Posterior vena cava (tissue), 2 donors: ENCODE results near the gene CISTR. TPM values are rescaled to one million over a fixed set of nuclear protein-coding genes. Genes with fewer than 3 reads are reported as not detected.
"Not testable (repeated sequence)": the region's sequence is repeated elsewhere in the genome, so short reads cannot be mapped to it uniquely, and the experiment has no call there.

Source experiments
- DNase-seq: peaks from one replicate; pipeline ENCODE4 v3.0.0-alpha.2; 2020; ENCODE audit warnings: low spot score
- intact Hi-C, 2 donors: fragments of 100-400 bp; cut with DNase I; formaldehyde crosslinking; loops; one replicate each; pipeline versions ENCODE4 v1.14.1 to v1.14.2; 2022 to 2023
- total RNA-seq, 2 donors: library from RNA; stranded (reverse); fragmentation: NEBNext Ultra II Directional; extraction: Animal tissue kit (Norgen Biotek cat#: 25700); gene quantifications; one replicate each; pipeline ENCODE4 v1.2.1, GENCODE V29; 2021
- donor health status: DM: yes; HTN: yes; CAD: no.
- donor health status: DM: yes; HTN: yes; CAD: no.

CISTR gene
- total RNA-seq, 2 donors from 2014 or later = not detected

DNA sequence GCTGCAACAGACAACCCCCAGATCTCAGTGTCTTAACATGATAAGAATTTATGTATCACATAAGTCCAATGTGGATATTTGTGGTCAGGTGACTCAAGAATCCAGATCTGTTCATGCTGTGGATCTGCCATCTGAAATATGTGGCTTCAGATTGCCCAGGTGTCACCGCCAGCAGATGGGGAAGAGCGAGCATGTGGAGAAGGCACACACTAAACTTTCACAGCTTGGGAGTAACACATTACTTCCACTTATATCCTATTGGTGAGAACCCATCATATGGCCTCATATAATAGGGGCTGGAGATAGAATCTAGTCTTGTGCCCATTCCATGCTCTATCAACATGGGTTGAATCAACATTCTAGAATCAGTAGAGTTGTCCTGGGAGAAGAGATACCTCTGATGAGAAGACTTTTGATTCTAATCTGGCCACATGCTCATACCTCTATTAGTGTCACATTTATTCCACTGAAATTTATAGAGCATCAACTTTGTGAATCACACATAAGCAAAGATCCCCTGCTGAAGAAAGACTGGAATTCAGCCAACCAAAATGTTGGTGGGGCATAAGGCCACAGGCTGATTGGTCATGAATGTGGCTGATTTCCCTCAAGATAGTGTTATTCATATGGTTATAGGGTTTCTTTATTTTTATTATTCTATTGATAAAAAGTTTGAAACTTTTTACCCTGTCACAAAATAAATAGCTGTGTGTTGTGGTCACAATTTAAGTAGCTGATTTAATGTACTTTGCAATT lies 18.6 kb downstream of the CISTR start:
- intact Hi-C loops = no loop called here
- no peak for DNase-seq

DNA sequence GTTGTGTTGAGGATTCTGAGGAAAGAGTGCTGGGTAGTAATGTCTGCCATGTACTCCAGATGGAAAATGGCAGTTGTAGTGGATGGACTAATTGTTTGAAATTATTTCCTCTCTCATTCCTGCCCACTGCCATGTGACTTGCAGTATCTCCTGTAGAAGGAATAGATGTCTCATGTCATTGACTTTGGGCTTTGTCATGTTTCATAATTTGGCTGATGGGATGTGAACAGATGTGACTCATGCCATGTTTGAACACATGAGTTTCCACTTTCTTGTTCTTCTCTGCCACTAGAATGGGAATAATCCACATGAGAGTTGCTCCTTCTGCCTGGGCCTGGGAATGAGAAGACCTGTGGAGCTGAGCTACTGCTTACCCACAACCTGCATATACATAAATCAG lies 22.1 kb downstream of the CISTR start:
- intact Hi-C loops = no loop called here
- DNase-seq = no peak

DNA sequence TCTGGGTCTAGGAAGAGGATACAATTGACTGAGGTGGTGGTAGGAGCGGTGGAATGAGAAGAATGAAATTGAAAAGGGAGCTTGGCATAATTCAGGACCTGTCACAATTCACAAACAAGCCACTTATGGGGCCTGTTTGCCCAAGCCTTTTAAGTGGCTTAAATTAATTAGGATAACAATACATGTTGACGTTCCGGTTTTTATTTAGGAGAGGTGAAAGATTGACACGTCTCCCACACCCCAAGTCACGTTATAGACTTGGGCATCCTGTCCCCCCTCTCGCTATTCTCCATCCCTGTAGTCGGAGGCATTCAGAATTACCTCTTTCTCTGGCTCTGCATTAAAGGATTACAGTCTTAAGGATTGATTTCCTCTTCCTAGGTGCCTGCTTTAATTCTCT lies 23.6 kb downstream of the CISTR start:
- DNase-seq = no peak
- intact Hi-C loops = no loop called here

DNA sequence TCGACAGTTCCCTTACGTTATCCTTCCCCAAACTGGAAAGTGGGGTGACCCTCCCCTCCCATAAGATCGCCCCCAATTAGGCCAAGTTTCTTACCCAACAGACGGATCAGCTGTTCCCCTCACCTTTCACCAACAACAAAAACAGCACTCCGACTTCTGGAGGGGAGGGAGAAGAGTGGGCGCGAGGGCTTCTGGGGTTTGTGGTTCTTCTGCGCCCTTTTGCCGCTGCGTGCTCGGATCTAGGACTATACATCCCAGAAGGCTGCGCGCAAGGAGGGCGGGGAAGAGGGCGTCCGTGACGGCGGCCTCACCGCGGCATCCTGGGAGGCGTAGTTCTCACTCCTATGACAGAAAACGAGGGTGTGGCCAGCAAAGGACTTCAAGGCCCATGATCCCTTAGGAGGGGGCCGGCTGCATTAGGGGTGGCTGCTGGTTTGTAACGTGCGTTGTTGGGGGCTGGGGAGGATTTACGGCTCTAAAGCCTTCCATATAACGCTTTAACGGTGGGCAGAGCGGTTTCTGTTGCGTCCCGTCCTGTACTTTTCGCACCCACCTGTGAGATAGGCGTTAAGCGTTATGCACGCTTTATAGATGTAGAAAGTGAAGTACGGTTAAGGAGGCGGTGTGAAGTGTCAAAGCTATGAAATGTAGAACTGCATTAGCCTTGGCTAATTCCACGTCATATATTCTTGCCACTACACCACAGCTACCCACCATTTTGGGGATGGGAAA lies 24.3 kb downstream of the CISTR start, which contains the start of gene CALCOCO1:
TSS of gene CALCOCO1 (minus strand) at position 143 of the 732 bp plus-strand sequence. CDS start 2,210 bp downstream, outside the sequence.
- peak; percentile 99 for DNase-seq
- intact Hi-C loops = no loop called here

DNA sequence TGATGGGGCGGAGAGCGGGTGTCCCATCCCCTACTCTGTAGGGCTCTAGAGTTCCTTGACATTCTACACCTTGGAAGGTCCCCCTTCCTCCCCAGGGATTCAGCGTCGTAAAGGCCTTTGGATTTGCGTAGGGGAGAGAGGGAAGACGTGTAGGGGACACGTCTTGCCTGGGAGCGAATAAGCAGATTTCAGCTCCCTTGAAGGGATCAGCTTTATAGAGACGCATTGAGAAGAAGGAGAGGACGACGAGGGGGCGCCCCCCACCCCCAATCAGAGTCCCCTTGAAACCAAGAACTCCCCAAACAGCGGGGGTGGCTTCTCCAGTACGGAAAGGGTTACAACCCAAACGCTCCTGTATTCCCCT lies 24.9 kb downstream of the CISTR start:
- peak; percentile 61 for DNase-seq
- intact Hi-C loops = no loop called here

DNA sequence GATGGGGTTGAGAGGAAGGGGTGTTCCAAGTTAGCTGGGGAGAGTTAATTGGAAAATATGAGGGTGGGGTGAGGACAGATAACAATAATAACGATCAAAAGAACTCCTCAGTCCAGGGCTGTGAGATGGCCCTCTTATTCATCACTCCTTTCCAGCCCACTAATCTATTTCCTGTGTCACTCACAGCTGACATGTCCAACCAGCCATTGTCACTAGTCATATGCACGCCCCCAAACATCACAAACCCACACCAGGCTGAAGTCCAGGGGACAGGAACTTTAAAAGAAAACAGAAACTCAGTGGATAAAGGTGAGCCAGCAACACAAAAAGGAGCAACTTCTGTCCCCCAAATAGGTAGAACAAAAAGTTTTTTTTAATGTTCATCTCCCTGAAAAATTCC lies 25.4 kb downstream of the CISTR start:
- intact Hi-C loops = no loop called here

DNA sequence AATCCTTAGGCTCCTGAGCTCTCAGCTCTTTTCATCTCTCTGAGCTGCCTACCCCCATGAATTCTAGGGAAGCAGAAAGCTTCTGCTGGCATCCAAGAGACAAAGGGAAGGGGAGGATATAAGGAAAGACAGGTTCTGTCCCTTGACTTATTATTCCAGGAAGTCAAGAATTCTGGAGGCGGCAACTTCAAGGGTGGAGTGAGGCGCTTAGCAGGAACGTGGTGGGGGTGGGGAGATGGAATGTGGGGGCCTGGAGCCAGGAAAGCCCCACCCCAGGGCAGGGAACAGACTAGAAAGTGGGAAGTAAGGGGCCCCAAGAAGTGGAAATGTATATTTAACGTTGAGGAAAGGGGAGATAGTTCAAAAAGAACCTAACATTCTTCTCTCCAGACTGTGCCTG lies 26.0 kb downstream of the CISTR start:
- intact Hi-C loops = no loop called here

More for the DNA sequence above, 25.4 kb downstream of the CISTR start:
- peak; percentile 18 for DNase-seq

DNA sequence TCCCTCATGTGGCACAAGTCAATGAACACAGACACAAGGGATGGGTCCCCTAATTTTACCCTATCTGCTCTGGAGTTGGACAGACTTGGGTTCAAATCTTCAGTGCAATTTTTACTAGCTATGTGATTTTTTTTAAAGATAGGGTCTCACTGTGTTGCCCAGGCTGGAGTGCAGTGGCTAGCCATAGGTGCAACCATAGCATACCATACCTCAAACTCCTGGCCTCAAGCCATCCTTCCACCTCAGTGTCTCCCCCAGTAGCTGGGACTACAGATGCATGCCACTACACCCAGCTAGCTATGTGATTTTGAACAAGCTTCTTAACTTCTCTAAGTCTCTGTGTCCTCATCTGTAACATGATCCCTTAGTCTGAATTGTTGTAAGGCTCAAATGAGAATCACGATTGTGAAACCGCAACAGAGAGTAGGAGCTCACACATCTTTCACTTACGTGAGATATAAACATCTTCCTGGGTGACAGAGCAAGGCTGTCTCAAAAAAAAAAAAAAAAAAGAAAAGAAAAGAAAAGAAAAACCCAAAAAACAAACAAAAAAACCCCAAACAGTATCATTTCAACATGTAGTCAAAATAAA lies 29.2 kb downstream of the CISTR start:
- intact Hi-C loops = no loop called here
- no peak for DNase-seq

More for the DNA sequence above, 26.0 kb downstream of the CISTR start:
- DNase-seq = peak; percentile 15

DNA sequence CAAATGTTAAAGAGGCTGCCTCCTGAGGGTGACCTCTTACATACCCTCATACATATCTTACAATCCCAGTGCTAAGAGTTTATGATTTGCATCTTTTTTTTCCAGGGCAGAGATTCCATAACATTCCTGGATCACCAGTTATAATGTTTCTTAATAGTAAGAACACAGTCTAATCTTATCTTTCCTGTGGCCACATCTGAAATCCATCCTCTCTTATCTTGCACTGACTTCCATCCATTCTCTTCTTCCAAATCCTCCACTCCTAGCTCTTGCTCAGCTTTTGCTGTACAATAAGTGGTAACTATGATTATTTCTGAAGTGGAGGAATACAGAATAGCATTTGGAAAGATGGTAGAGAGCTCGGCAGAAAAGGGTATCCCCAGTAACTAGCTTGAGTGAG lies 30.8 kb downstream of the CISTR start:
- DNase-seq = no peak
- intact Hi-C loops = no loop called here

DNA sequence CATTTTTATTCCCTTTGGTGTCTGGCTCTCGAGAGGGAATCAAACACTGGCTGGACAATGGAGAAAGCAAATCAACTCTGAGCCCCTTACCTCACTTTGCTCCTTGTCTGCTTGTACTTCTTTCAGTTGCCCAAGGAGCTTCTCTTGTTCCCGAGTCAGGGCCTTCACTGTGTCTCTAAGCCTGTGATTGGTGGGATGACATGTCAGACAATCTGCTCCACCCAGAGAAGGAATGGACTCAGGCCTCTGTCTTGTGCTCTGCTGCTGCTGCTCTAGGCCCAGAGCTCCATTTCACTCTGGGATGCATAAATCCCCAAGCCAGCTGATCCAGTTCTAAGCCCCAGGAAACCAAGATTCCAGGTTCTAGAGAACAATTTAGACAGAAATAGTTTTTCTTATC lies 32.1 kb downstream of the CISTR start:
- intact Hi-C loops = no loop called here
- no peak for DNase-seq

DNA sequence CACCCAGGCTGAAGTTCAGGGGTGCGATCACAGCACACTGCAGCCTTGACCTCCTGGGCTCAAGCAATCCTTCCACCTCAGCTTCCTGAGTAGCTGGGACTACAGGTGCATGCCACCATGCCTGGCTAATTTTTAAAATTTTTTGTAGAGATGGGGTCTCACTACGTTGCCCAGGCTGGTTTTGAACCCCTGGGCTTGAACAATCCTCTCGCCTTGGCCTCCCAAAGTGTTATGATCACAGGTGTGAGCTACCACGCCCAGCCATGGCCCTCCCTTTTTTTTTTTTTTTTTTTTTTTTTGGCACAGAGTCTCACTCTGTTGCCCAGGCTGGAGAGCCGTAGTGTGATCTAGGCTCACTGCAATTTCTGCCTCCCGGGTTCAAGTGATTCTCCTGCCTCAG lies 33.2 kb downstream of the CISTR start:
- DNase-seq, intact Hi-C loops: not testable (repeated sequence)

DNA sequence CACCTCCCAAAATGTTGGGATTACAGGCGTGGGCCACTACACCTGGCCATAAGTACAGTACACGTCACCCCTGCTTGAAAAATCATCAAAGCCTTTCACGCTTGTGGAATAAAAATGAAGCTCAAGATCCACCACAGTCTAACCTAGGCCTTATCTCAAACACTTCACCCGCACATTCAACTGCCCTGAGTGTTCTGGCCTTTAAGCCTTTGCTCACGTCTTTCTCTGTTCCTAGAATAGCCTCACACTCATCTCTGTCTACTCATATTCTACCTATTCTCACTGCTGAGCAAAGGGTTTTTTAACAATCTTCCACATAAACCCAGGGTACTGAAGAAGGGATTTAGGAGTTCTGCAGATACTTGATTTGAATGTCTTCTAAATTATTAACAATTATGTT lies 34.5 kb downstream of the CISTR start:
- no peak for DNase-seq
- intact Hi-C loops = no loop called here

DNA sequence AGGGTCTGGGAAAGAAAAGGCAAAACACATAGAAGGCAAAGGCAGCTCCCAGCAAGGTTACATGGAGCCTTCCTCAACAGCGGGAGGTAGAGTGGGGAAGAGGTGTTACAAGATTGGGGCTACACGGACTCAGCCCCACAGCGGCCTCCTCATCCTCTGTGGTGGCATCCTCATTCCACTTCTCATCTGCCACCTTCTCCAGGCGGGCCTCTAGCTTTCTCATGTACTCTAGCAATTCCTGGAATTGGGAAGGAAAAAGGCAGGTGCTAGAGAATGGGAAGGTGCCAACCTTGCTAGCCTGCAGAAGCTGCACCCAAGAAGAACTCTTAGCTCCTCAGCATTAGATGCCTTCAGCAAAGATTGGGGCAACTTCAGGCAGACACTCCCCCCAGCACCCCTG lies 37.8 kb downstream of the CISTR start:
- intact Hi-C loops = no loop called here
- DNase-seq = peak; percentile 58

DNA sequence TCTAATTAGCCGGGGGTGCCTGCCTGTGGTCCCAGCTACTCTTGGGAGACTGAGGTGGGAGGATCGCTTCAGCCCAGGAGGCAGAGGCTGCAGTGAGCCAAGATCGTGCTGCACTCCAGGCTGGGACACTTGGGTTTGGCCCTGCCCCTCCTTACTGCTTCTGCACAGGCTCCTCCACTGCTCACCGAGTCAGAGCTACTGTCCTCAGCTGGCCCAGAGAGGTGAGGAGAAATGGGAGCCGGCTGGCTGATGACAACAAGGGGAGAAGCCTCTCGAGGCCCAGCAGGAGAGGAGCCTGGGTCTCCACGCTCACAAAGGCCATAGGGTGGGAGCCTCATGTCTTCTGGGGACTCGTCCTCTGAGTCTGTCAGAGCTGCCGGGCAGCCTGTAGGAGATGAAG lies 38.3 kb downstream of the CISTR start:
- DNase-seq = peak; percentile 44
- intact Hi-C loops = no loop called here

DNA sequence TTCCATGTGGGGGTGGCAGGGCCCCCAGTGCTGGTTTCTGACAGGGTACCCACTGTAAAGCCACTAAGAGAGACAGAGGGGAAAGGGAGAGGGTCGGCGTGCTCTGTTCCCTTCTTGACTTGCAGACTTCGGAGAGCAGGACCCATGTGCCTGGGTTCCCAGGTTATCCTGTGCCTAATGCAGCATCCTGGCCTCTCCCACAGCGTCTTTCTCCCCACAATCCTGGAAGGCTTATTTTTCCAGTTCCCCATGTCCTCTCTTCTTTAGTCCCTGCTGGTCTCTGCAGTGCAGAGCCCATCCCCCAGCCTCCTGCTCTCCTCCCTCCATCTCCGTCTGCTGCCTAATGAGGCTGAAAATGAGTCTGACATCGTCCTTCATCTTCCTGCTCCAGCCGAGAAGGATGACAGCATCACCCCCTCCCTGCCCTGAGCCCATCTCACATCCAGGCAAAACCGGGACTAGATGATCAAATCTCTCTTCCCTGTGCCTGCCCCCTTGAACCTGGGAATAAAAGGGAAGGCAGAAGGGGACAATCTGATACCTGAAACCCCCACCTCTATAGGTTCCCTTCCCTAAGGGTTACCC lies 39.6 kb downstream of the CISTR start:
- peak; percentile 42 for DNase-seq
- intact Hi-C loops = no loop called here

DNA sequence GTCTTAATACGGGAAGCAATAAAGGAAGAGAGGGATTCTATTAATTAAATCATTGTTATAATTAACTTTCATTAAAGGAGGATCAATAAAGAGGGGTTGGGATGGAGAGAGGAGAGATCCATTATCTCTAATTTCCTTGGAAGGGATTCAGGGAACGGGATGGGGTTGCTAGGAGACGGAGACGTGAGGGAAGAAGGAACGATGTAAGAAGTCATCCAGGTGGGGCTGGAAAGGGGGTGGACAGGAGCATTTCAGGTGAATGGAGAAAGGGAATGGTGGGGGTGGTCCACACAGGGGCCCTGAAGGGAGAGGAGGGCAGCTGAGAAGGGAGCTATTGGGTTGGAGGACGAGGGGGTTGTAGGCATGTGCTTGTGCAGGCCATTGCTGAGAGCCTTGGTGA lies 41.7 kb downstream of the CISTR start:
- intact Hi-C loops = no loop called here

DNA sequence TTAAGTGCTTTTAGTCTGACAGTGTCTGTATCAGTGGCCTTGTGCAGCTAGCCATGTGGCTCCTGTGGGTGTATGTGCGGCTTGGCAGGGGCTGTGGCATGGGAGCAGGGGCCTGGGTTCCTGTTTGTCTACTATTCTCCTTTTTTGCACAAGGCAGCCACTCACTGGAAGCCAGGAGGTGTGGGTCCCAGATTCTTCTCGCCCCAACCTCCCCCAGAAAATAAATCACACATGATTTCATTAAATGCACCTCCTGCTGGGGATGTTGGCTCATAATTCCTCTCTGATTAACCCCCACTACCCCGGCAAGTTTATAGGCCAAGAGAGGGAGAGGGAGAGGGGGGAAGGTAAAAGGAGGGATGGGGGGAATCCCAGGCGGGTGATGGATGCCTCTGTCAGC lies 42.1 kb downstream of the CISTR start:
- intact Hi-C loops = no loop called here
- DNase-seq = peak; percentile 64

More for the DNA sequence above, 41.7 kb downstream of the CISTR start:
- peak; percentile 8 for DNase-seq

DNA sequence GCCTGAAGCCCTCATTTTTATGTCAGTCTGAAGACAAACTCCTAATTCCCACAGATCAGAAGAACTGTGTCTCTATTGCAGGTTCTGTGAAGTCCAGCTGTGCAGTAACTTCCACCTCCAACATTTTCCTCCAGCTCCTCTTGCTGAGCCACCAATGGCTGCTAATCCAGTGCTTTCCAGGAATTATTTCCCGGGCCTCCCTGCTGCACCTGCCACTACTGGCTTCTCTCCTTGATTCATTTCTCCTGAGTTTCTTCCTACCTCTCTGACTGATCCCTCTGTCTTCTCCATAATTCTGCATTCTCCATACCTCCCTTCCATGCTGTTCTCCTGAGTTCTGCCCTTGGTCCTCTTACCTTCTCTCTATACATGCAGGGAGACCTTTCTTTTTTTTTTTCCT lies 45.7 kb downstream of the CISTR start:
- intact Hi-C loops = no loop called here
- DNase-seq = no peak

DNA sequence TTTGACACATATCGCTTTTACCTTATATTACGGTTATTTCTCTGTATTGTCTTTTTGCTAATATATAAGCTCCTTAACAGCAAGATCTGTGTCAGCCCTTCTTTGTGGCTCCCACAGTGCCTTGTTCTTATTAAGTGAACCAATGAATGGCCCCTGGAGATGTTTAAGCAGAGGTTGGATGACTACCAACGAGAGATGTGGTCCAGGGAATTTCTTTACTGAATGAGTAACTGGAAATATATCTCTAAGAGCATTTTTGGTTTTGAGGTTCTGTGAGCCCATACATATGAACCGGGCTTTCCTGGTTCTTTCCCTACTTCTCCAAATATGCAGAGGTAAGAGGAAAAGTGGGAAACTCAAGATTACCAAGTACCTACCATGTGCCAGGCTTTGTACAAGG lies 48.0 kb downstream of the CISTR start:
- DNase-seq = no peak
- intact Hi-C loops = loop anchor here (2.0 kb wide), 2 partner anchors 41 to 43 kb away; no protein-coding TSS in a partner anchor
